ENCODE results near the gene FBXW11. TPM values are rescaled to one million over a fixed set of nuclear protein-coding genes. Genes with fewer than 3 reads are reported as not detected.
A peak's percentile ranks its signal among the peaks of the same experiment; 100 is the strongest.

The FBXW11 gene
- total and polyA plus RNA-seq, 12 donors, result 6.8 to 89.0 (median 60.3) TPM

DNA sequence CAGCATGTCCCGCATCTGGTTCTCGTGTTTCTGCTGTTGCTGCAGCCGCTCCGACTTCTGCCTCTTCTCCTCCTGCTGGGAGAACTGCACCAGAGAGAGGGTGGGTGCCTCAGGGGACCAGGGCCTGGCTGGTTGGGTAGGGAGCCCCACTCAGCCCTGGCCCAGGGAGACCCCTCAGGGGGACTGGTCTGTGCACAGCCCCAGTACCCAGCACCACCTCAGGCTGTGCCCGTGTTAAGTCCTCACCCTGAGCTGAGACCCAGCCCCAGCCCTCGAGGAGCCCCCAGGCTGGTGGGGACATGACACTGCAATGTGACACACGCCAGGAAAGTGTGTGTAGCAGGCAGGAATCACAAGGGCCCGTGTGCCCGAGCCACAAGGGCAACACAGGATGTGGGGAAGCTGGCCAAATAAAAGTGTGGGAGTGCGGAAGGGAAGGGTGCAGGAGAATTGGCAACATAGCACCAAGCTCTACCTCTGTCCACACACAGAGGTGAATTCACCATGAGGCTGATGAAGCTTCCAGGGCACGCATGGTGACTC is 48.2 kb upstream of the FBXW11 start:
- H3K4me3 ChIP-seq, result no peak overlapping the region
- H3K9me3 ChIP-seq (replicated peaks in 1 of 3), result no peaks in the 10 kb centered on the region
- H3K36me3 ChIP-seq (replicated peaks in 1 of 2), result peaks cover 0 to 30% of the 10 kb centered on the region in 2 donors
- no peaks in the 10 kb centered on the region for H3K27me3 ChIP-seq
- 90 to 94% (median 90%) methylated on average over 10 to 11 of the region's 11 CpGs for WGBS, 4 donors
- intact Hi-C loops (cut with DNase I), result no loop called here
- peak in 3 of 7 donors; percentile 8 to 27 (median 11) for DNase-seq
- H3K27ac ChIP-seq, result no peak overlapping the region
- no peaks in the 10 kb centered on the region for H3K4me1 ChIP-seq (replicated peaks in 1 of 2)
- TF ChIP-seq, protein P1, sequence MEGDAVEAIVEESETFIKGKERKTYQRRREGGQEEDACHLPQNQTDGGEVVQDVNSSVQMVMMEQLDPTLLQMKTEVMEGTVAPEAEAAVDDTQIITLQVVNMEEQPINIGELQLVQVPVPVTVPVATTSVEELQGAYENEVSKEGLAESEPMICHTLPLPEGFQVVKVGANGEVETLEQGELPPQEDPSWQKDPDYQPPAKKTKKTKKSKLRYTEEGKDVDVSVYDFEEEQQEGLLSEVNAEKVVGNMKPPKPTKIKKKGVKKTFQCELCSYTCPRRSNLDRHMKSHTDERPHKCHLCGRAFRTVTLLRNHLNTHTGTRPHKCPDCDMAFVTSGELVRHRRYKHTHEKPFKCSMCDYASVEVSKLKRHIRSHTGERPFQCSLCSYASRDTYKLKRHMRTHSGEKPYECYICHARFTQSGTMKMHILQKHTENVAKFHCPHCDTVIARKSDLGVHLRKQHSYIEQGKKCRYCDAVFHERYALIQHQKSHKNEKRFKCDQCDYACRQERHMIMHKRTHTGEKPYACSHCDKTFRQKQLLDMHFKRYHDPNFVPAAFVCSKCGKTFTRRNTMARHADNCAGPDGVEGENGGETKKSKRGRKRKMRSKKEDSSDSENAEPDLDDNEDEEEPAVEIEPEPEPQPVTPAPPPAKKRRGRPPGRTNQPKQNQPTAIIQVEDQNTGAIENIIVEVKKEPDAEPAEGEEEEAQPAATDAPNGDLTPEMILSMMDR (IDR thresholded peaks at IDR 0.05), result no peak
- no peak for TF ChIP-seq POLR2A (IDR thresholded peaks at IDR 0.05)

DNA sequence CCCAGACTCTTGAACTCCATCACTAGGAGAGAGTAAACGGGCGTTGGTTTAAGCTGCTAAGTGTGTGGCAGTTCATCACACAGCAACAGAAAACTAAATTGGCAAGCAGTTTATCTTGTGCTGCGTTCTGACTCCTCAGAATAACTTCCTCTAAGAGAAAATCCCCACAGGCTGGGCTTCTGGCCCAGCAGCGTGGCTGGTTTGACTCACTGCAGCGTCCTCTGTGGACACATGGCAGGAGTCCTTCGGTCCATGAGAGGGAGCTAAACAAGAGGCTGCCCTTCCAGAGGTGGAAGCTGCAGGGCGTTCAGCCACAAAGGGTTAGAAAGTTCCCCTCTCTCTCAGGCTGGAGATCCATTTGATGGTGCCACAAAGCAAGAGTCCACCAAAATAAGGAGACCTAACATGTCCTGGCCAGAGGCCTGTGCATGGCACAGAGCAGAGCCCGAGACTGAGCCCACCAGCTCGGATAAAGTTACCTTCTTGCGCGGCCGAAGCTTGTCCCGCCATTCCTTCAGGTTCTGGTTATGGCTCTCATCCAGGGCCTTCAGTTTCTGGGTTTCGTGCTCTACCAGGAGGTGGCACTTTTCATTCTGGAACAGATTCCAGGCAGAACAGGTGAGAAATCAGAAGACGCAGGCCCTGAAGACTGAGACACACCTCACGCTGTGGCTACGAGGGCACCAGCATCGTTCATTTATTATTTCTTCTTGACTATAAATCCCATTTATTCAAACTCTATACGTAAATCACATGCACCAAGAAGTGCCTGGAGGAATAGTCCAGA is 46.2 kb upstream of the FBXW11 start:
- intact Hi-C loops (cut with DNase I), result no loop called here
- Histone ChIP-seq H3K9me3 (replicated peaks in 1 of 3) (no peaks in the 10 kb centered on the region), H3K36me3 (replicated peaks in 1 of 2) (peaks cover 0 to 29% of the 10 kb centered on the region in 2 donors), H3K27me3 (no peaks in the 10 kb centered on the region), H3K4me3 (no peak overlapping the region), H3K4me1 (replicated peaks in 1 of 2) (peaks cover 0 to 4% of the 10 kb centered on the region in 2 donors), H3K27ac (peak overlapping the region in 1 of 5 donors; percentile 15)
- DNase-seq, result peak in 6 of 7 donors; percentile 47 to 69 (median 56)
- no peak for TF ChIP-seq POLR2A (IDR thresholded peaks at IDR 0.05)
- TF ChIP-seq, protein P1 (IDR thresholded peaks at IDR 0.05), result peak in 1 of 6 experiments; percentile 17
- WGBS, 4 donors, result 83 to 89% (median 85%) methylated on average over 16 to 19 of the region's 19 CpGs

DNA sequence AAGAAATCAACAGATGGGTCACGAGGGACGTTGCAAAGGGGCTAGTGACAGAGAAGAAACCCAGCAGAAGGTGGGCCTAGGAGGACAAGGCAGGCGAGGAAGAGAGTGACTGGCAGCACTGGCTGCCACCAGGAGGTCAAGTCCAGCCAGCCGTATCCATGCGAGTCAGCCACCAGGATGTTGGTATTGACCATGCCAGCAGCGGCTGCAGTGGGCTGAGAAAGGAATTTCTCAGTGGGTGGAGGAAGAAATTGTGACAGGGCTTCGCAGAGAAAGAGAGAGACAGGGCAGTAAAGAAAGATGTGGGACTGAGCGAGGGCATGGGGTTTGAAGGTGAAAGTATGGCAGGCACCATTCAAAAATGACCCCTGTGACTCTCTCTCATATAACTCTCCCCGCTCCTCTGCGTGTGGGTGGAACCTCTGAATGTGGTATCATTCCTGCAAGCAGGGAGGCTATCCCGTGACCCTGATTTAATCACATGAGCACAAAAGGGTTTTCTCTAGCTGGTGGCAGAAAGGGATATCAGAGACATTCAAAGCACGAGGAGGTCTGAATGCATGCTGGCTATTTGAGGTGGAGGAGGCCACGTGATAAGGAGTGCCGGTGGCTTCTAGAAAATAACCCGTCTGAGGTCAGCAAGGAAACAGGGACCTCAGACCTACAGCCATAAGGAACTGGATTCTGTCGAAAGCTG is 45.4 kb upstream of the FBXW11 start:
- Histone ChIP-seq H3K36me3 (replicated peaks in 1 of 2) (peaks cover 0 to 29% of the 10 kb centered on the region in 2 donors), H3K4me3 (no peak overlapping the region), H3K4me1 (replicated peaks in 1 of 2) (peaks cover 0 to 8% of the 10 kb centered on the region in 2 donors), H3K27ac (peak overlapping the region in 1 of 5 donors; percentile 15), H3K27me3 (no peaks in the 10 kb centered on the region), H3K9me3 (replicated peaks in 1 of 3) (no peaks in the 10 kb centered on the region)
- intact Hi-C loops (cut with DNase I), result no loop called here
- WGBS, 4 donors, result 86 to 91% (median 90%) methylated on average over 16 of the region's 16 CpGs
- TF ChIP-seq POLR2A (IDR thresholded peaks at IDR 0.05), result no peak
- TF ChIP-seq, protein P1 (IDR thresholded peaks at IDR 0.05), result no peak
- peak in 2 of 7 donors; percentile 9 to 30 for DNase-seq

DNA sequence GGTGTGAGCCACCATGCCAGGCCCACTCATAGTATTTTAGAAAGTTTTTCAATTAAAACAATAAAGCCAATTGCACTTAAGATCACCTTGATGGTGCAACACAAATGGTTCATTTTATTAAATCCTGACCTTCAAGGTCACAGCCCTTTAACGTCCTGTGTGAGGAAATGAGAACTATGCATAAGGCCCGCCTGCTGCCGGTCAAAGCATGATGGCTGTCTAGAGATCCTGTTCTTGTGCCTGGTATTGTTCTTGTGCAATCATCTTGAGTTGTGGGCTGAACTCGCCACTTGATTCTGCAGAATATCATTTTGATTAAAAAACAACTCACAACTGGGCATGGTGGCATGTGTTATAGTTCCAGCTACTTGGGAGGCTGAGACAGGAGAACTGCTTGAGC is 43.6 kb upstream of the FBXW11 start:
- peaks cover 0 to 18% of the 10 kb centered on the region in 2 donors for H3K36me3 ChIP-seq (replicated peaks in 1 of 2)
- 67 to 80% (median 73%) methylated on average over 4 of the region's 4 CpGs for WGBS, 4 donors
- no peaks in the 10 kb centered on the region for H3K27me3 ChIP-seq
- H3K4me1 ChIP-seq (replicated peaks in 1 of 2), result peaks cover 0 to 8% of the 10 kb centered on the region in 2 donors
- no peak overlapping the region for H3K4me3 ChIP-seq
- intact Hi-C loops (cut with DNase I), result no loop called here
- TF ChIP-seq, protein P1 (IDR thresholded peaks at IDR 0.05), result no peak
- no peak for TF ChIP-seq POLR2A (IDR thresholded peaks at IDR 0.05)
- no peak overlapping the region for H3K27ac ChIP-seq
- no peaks in the 10 kb centered on the region for H3K9me3 ChIP-seq (replicated peaks in 1 of 3)
- peak in 1 of 7 donors; percentile 14 for DNase-seq

Measured in adrenal gland (tissue), 12 donors.